GM20000 (cell line): ENCODE data around the gene C5orf58.

Source experiments
- DNase-seq: peaks from one replicate; pipeline ENCODE4 v3.0.0; 2012; ENCODE audit warnings: low spot score
- CTCF ChIP-seq: IDR thresholded peaks from 2 replicates; pipeline ENCODE4 v1.5.1; 2012; ENCODE audit warnings: mild to moderate bottlenecking, control low read depth; ENCODE audit errors: extremely low read depth, missing control alignments

C5orf58 gene

GRCh38 chr5:170284231-170284630, 51.4 kb downstream of the C5orf58 start:
- no peak for TF ChIP-seq CTCF
- no peak for DNase-seq

- no peak for TF ChIP-seq CTCF
- no peak for DNase-seq
These were observed 52.4 kb downstream of the C5orf58 start for GRCh38 chr5:170285181-170285580.

- DNase-seq, result no peak
- TF ChIP-seq CTCF, result no peak
These were observed 53.7 kb downstream of the C5orf58 start for GRCh38 chr5:170286386-170286925.

GRCh38 chr5:170287532-170287931, 54.7 kb downstream of the C5orf58 start:
- TF ChIP-seq CTCF, result no peak
- DNase-seq, result no peak

- DNase-seq, result no peak
- TF ChIP-seq CTCF, result no peak
These were observed 55.4 kb downstream of the C5orf58 start for GRCh38 chr5:170288151-170288550.

GRCh38 chr5:170288551-170288950, 55.8 kb downstream of the C5orf58 start:
- DNase-seq, result no peak
- TF ChIP-seq CTCF, result no peak

GRCh38 chr5:170289121-170289520, 56.3 kb downstream of the C5orf58 start:
- no peak for TF ChIP-seq CTCF
- DNase-seq, result no peak

GRCh38 chr5:170289764-170290163, 57.0 kb downstream of the C5orf58 start:
- no peak for TF ChIP-seq CTCF
- no peak for DNase-seq
